Gastroesophageal sphincter (tissue), 3 donors: ENCODE measurements around the gene NRIP2.

Experiments
- POLR2A ChIP-seq, 2 donors: fragments of 450-650 bp; IDR thresholded peaks; one replicate each; pipeline ENCODE4 v1.6.1; 2017; ENCODE audit warnings: antibody characterized with exemption in 2 of 2, mild to moderate bottlenecking in 2 of 2, moderate library complexity in 1 of 2
- TF ChIP-seq, protein P1 (sequence below), 4 experiments: fragments of 200-600 bp in 2 of 4; fragments of 450-650 bp in 2 of 4; sonication (generic) in 1 of 4; IDR thresholded peaks; one replicate each; pipeline ENCODE4 v1.5.1; 2017 to 2019; ENCODE audit warnings: antibody characterized with exemption in 4 of 4, mild to moderate bottlenecking in 2 of 4, moderate library complexity in 2 of 4

DNA sequence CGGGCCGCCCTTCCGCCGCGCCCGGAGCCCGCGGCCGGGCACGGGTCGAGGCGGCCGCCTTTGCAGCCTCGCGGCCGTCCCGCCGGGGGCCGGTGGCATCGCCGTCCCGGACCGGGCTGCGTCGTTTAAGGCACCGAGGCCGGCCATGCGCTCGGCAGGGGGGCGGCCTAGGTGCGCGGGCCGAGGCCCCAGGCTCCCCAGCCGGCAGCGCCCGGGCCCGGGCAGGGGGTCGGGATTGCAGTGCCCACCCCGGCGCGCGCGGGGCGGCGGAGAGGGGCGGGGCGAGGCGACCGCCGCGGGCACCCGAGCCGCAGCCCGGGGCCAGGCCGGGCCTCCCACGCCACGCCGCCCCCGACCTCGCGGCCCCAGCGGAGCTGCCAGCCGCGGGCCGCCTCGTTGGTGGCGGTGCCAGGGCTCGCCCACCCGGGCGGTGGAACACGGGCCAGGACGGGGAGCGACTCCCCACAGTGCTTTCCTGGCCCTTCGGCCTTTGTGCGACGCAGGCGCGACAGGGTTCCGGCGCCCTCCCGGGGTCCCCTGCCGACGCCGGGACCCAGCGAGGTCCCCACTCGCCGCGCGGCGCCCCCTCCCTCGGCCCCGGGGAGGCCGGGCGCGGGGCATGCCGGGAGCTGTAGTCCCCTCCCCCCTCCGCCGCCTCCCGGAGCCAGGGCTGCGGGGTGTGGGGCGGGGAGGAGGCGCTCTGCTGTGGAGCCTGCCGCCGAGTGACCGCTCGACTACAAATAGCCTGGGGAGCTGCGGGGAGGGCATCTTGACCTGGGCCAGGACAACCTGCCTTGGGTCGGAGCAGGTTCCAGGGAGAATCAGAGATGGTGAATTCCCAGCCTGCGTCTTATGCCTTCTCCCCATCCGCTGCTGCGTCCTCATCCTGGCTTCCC lies 39.3 kb downstream of the NRIP2 start:
- TF ChIP-seq POLR2A (IDR thresholded peaks at IDR 0.05): peak; percentile 27 to 36
- TF ChIP-seq, protein P1, sequence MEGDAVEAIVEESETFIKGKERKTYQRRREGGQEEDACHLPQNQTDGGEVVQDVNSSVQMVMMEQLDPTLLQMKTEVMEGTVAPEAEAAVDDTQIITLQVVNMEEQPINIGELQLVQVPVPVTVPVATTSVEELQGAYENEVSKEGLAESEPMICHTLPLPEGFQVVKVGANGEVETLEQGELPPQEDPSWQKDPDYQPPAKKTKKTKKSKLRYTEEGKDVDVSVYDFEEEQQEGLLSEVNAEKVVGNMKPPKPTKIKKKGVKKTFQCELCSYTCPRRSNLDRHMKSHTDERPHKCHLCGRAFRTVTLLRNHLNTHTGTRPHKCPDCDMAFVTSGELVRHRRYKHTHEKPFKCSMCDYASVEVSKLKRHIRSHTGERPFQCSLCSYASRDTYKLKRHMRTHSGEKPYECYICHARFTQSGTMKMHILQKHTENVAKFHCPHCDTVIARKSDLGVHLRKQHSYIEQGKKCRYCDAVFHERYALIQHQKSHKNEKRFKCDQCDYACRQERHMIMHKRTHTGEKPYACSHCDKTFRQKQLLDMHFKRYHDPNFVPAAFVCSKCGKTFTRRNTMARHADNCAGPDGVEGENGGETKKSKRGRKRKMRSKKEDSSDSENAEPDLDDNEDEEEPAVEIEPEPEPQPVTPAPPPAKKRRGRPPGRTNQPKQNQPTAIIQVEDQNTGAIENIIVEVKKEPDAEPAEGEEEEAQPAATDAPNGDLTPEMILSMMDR (IDR thresholded peaks at IDR 0.05): peak in 1 of 4 experiments; percentile 25
